HCT116 (cell line): ENCODE results near the gene OR11H7. TPM values are rescaled to one million over a fixed set of nuclear protein-coding genes. Genes with fewer than 3 reads are reported as not detected.
"Not testable (repeated sequence)": the region's sequence is repeated elsewhere in the genome, so short reads cannot be mapped to it uniquely, and the experiment has no call there.

Experiments used
- ATAC-seq: fragments of 200-7000 bp; cut with Tn5 transposase; 2 replicates; pipeline ENCODE4 v1.9.1; 2020; ENCODE audit warnings: mild to moderate bottlenecking, moderate library complexity
- BruUV-seq: library from RNA; stranded (reverse); fragments of 400-500 nt; replicated peaks from 2 replicates; lab custom pipeline; 2021; lab: Mats Ljungman, UMichigan
- CTCF ChIA-PET: fragments of 300-600 bp; sonication (Branson Sonifier 250); formaldehyde crosslinking; loops from one replicate; lab custom pipeline; 2021; ENCODE audit warnings: antibody characterized with exemption; lab: Charles Lee
- POLR2A ChIA-PET: fragments of 300-600, 350-600 bp; sonication (Branson Sonifier 250); formaldehyde crosslinking; loops from one replicate; lab custom pipeline; 2021; ENCODE audit warnings: antibody characterized with exemption; lab: Charles Lee
- RAD21 ChIA-PET, 2 experiments: fragments of 300-600 bp; sonication (Branson Sonifier 250); formaldehyde crosslinking; loops; one replicate each; lab custom pipeline; 2023; ENCODE audit warnings: low total read pairs in 2 of 2; ENCODE audit not compliant: uncharacterized antibody in 2 of 2, unreplicated experiment in 2 of 2, low non-redundant PET in 1 of 2; lab: Charles Lee
- DNase-seq: peaks from one replicate; pipeline ENCODE4 v3.0.0-alpha.2; 2010; ENCODE audit warnings: low read depth, low spot score
- H2AFZ ChIP-seq: fragments of 200-600 bp; shearing (Covaris generic), sonication (generic); 2 replicates; pipeline ENCODE4 v1.6.1; 2017; ENCODE audit warnings: low read depth, mixed run types, mixed read lengths, antibody characterized with exemption, low read length; ENCODE audit not compliant: poor library complexity, severe bottlenecking
- H3K27ac ChIP-seq: 2 replicates; pipeline ENCODE4 v1.5.1; 2012; ENCODE audit warnings: low read depth, low read length
- H3K27me3 ChIP-seq: fragments of 200-600 bp; sonication (generic); 2 replicates; pipeline ENCODE4 v1.6.1; 2016; ENCODE audit warnings: mixed run types, low read length, mixed read lengths; ENCODE audit not compliant: insufficient read depth
- H3K36me3 ChIP-seq, 2 experiments: fragments of 200-500 bp in 1 of 2; fragments of 200-600 bp in 1 of 2; sonication (Bioruptor generic) in 1 of 2; sonication (generic) in 1 of 2; 2 replicates each; pipeline versions ENCODE4 v1.5.1 to v1.6.1; 2014 to 2016; ENCODE audit warnings: low read length in 2 of 2, inconsistent platforms in 1 of 2, mixed read lengths in 1 of 2, mixed run types in 1 of 2; ENCODE audit not compliant: insufficient read depth in 2 of 2, control insufficient read depth in 1 of 2
- H3K4me1 ChIP-seq, 2 experiments: fragments of 200-600 bp in 1 of 2; sonication (generic) in 1 of 2; 2 replicates each; pipeline versions ENCODE4 v1.5.1 to v1.6.1; 2012 to 2017; ENCODE audit warnings: low read length in 2 of 2, inconsistent platforms in 1 of 2, mild to moderate bottlenecking in 1 of 2, mixed read lengths in 1 of 2, mixed run types in 1 of 2, moderate library complexity in 1 of 2; ENCODE audit not compliant: insufficient read depth in 2 of 2, control insufficient read depth in 1 of 2
- H3K4me2 ChIP-seq: fragments of 200-600 bp; sonication (generic); 2 replicates; pipeline ENCODE4 v1.6.1; 2017; ENCODE audit warnings: mixed run types, low read length, mixed read lengths
- H3K4me3 ChIP-seq, 2 experiments: fragments of 200-600 bp in 1 of 2; sonication (generic) in 1 of 2; replicated peaks in 1 of 2; 2 replicates each; pipeline ENCODE4 v1.5.1; 2011 to 2016; ENCODE audit warnings: low read length in 2 of 2, control low read depth in 1 of 2, low read depth in 1 of 2, mild to moderate bottlenecking in 1 of 2, mixed read lengths in 1 of 2, mixed run types in 1 of 2
- H3K79me2 ChIP-seq: fragments of 200-600 bp; sonication (generic); 2 replicates; pipeline ENCODE4 v1.6.1; 2017; ENCODE audit warnings: mild to moderate bottlenecking, mixed run types, low read length, moderate library complexity, mixed read lengths; ENCODE audit not compliant: insufficient read depth
- H3K9ac ChIP-seq: fragments of 200-600 bp; sonication (generic); 2 replicates; pipeline ENCODE4 v1.6.1; 2016; ENCODE audit warnings: low read length, mixed read lengths
- H3K9me2 ChIP-seq: fragments of 200-600 bp; sonication (generic), shearing (Covaris generic); 2 replicates; pipeline ENCODE4 v1.6.1; 2017; ENCODE audit warnings: mixed run types, mild to moderate bottlenecking, moderate library complexity; ENCODE audit not compliant: insufficient read depth
- H3K9me3 ChIP-seq, 2 experiments: fragments of 200-500 bp in 1 of 2; fragments of 200-600 bp in 1 of 2; sonication (Bioruptor generic) in 1 of 2; sonication (generic) in 1 of 2; 2 replicates each; pipeline ENCODE4 v1.6.1; 2014 to 2017; ENCODE audit warnings: low read length in 2 of 2, mixed read lengths in 2 of 2, inconsistent platforms in 1 of 2, low read depth in 1 of 2, mild to moderate bottlenecking in 1 of 2, mixed run types in 1 of 2, moderate library complexity in 1 of 2; ENCODE audit not compliant: control insufficient read depth in 1 of 2, insufficient read depth in 1 of 2
- H4K20me1 ChIP-seq: fragments of 200-600 bp; sonication (generic), shearing (Covaris generic); 2 replicates; pipeline ENCODE4 v1.6.1; 2017; ENCODE audit warnings: mixed run types, mild to moderate bottlenecking, moderate library complexity; ENCODE audit not compliant: insufficient read depth
- ATF3 ChIP-seq: IDR thresholded peaks from 2 replicates; pipeline ENCODE4 v1.6.1; 2012
- EGR1 ChIP-seq: IDR thresholded peaks from 2 replicates; pipeline ENCODE4 v1.6.1; 2012; ENCODE audit warnings: low read depth
- EZH2phosphoT487 ChIP-seq: fragments of 200-600 bp; IDR thresholded peaks from 2 replicates; pipeline ENCODE4 v1.6.1; 2018; ENCODE audit warnings: antibody characterized with exemption, borderline replicate concordance
- FOSL1 ChIP-seq: IDR thresholded peaks from 2 replicates; pipeline ENCODE4 v1.6.1; 2012; ENCODE audit warnings: low read depth
- JUND ChIP-seq: IDR thresholded peaks from 2 replicates; pipeline ENCODE4 v1.6.1; 2012
- MAX ChIP-seq: IDR thresholded peaks from 2 replicates; pipeline ENCODE4 v1.6.1; 2012
- POLR2AphosphoS5 ChIP-seq: IDR thresholded peaks from 2 replicates; pipeline ENCODE4 v1.6.1; 2011; ENCODE audit warnings: mild to moderate bottlenecking, low read depth, low read length, moderate library complexity
- RAD21 ChIP-seq: IDR thresholded peaks from 2 replicates; pipeline ENCODE4 v1.6.1; 2012; ENCODE audit warnings: low read depth, mild to moderate bottlenecking
- REST ChIP-seq: IDR thresholded peaks from 2 replicates; pipeline ENCODE4 v1.6.1; 2012; ENCODE audit warnings: low read depth
- SIN3A ChIP-seq: IDR thresholded peaks from 2 replicates; pipeline ENCODE4 v1.6.1; 2012; ENCODE audit warnings: low read depth
- SP1 ChIP-seq: IDR thresholded peaks from 2 replicates; pipeline ENCODE4 v1.6.1; 2012; ENCODE audit warnings: low read depth
- TCF7L2 ChIP-seq: IDR thresholded peaks from 2 replicates; pipeline ENCODE4 v1.7.0; 2011; ENCODE audit warnings: borderline replicate concordance, inconsistent platforms; ENCODE audit not compliant: insufficient read depth, insufficient read length; ENCODE audit errors: extremely low read depth
- intact Hi-C: fragments of 100-400 bp; cut with micrococcal nuclease; formaldehyde crosslinking; loops from 2 replicates; pipeline ENCODE4 v1.10.0; 2022
- total RNA-seq: library from RNA; stranded (reverse); gene quantifications from one replicate; pipeline ENCODE4 v1.2.1, GENCODE V29; 2021; ENCODE audit not compliant: unreplicated experiment

The OR11H7 gene
- total RNA-seq, 1 experiment from 2014 or later = not detected

DNA sequence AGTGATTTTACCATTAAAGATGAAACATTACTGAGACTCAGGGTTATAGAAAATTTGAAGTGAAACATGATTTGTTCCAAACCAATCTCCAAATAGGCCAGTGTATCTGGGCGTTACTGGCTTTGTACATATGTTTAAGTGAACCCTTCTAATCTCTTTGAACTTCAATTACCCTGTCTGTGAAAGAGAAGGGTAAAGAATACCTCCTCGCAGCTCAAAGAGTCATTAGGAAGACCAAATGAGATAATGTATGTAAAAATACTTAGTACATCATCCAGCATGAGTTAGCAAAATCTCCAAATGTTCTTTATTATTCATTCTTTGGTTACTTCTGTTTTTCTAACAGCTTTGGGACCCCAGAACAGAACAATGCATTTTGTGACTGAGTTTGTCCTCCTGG lies 5.4 kb upstream of the OR11H7 start, which contains the start of gene OR11H6:
TSS of gene OR11H6 (plus strand) at position 301 of the 400 bp plus-strand sequence. CDS start at position 301, 0 bp downstream.
- BruUV-seq = no TSS peak
- Histone ChIP-seq H3K79me2 (no peaks in the 10 kb centered on the region), H3K4me1 (no peaks in the 10 kb centered on the region), H3K9me2 (no peaks in the 10 kb centered on the region), H3K4me3 (no peak within 1 kb of the TSS), H2AFZ (no peak within 1 kb of the TSS), H4K20me1 (no peaks in the 10 kb centered on the region), H3K4me2 (no peak within 1 kb of the TSS), H3K27me3 (no peaks in the 10 kb centered on the region), H3K36me3 (no peaks in the 10 kb centered on the region), H3K27ac (no peak within 1 kb of the TSS), H3K9ac (no peak within 1 kb of the TSS), H3K9me3 (no peaks in the 10 kb centered on the region)
- CTCF ChIA-PET = no interaction called here
- RAD21 ChIA-PET = no interaction called here
- intact Hi-C loops = no loop called here
- ATAC-seq (no peak), DNase-seq (no peak)
- POLR2A ChIA-PET = no interaction called here
- TF ChIP-seq SIN3A (no peak), RAD21 (no peak), POLR2AphosphoS5 (no peak), JUND (no peak), MAX (no peak), TCF7L2 (no peak), EGR1 (no peak), SP1 (no peak), EZH2phosphoT487 (no peak), FOSL1 (no peak), REST (no peak), ATF3 (no peak)

- H3K9me2 ChIP-seq, DNase-seq, H3K79me2 ChIP-seq, H3K9ac ChIP-seq, H3K36me3 ChIP-seq, H2AFZ ChIP-seq, H3K4me2 ChIP-seq, POLR2A ChIA-PET, RAD21 ChIA-PET, BruUV-seq, H3K27me3 ChIP-seq, H3K4me1 ChIP-seq, H3K4me3 ChIP-seq, intact Hi-C loops, H3K9me3 ChIP-seq, CTCF ChIA-PET, H3K27ac ChIP-seq, ATAC-seq, H4K20me1 ChIP-seq: not testable (repeated sequence)
These were observed 6.6 kb downstream of the OR11H7 start for GRCh38 chr14:20235415-20235814.
